GM18502 (cell line): Measurements from ENCODE around the gene SDK2.

Experiments used
- ATAC-seq: cut with Tn5 transposase; IDR thresholded peaks from one replicate; pipeline ENCODE4 v1.9.1; 2021; ENCODE audit warnings: mild to moderate bottlenecking; ENCODE audit not compliant: unreplicated experiment, poor library complexity

Gene SDK2

DNA sequence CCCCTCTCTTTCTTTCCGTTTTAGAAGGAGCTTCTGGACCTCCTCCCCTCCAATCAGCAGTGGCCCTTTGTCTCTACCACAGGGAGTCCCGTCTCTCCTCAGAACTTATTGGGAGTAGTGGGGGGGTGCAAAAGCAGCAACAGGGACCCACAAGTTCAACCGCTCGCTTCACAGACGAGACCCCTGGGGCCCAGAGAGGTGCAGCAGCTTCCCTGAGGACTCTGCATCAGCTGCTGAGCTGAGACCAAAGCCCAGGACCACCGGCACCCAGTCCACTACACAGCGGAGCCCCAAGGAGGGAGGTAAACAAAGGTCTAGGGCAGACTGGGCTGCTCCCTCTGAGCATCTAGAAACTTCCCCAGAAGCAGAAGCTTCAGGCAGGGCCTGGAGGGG, 123.9 kb downstream of the SDK2 start:
- no peak for ATAC-seq

- ATAC-seq = no peak
Measured at GRCh38 chr17:73519714-73520368, 124.4 kb downstream of the SDK2 start.

DNA sequence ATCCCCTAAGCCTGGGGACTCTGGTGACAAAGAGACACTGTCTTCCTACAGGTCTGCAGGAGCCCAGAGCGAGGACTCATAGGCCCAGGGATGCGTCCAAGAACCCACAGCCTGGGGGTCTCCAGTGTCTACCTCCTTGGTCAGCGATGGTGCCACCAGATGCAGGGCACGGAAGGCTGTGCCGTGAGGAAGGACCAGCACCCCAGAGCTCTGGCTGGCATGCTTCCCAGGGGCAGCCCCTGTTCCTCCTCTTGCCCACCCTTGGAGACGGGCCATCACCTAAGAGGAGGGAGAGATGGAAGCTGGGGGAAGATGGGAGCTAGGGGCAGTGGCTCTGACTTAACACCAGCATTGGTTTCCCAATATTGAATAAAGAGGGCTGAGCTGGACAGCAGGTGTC, 125.2 kb downstream of the SDK2 start:
- ATAC-seq = no peak

DNA sequence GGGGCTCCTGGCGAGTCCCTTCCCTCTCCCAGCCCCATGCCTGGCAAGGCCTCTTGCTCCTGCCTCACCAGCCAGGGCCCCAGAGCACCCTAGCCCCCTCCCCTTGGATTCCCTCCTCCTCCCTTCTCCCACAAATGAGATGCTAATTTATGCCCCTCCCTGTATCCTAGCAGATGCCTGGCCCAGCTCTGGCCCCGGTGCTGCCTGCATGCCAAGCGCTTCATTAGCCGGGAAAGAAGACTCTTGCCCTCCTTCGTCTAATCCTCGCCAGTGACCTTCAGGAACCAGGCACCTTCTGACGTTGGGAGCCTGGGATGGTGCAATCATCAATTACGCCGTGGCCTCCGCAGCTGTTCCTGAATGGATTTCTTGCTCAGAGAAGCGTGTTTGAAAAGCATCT, 127.8 kb downstream of the SDK2 start:
- no peak for ATAC-seq

DNA sequence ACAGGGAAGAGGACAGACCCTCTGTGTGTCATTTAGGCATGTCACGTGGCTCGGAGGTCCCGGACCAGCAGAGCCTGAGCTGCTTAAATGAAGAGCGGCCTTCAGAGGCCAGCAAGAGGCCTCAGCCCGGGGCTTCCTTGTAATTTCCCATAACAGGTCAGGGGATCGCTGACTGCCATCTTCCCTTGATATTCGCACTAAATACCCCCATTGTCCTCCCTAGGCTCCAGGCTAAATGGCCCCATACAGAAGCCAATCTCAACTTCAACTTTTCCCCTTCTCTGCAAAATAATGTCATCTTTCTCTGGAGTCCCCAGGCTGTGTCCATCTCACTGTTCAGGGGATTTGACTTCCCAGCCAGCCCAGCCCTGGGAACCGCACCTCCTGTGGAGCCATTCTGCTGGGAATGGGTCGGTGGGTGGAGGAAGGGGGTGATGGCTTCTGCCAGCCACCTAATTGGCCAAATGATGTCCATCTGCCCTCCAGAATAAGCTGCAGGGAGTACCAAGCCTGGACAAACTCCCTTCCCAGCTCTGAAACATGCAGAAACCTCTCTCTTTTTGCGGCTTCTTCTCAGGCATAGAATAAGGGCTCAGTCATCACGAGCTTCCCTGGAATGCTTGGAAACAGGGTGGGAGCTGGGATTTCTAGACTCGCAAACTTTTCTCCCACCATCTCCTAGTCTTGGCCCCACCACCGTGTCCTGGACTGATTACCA, 129.9 kb downstream of the SDK2 start:
- ATAC-seq = no peak

- ATAC-seq = no peak
Measured at GRCh38 chr17:73513426-73513825, 130.8 kb downstream of the SDK2 start.

GRCh38 chr17:73511719-73512115, 132.5 kb downstream of the SDK2 start:
- no peak for ATAC-seq

DNA sequence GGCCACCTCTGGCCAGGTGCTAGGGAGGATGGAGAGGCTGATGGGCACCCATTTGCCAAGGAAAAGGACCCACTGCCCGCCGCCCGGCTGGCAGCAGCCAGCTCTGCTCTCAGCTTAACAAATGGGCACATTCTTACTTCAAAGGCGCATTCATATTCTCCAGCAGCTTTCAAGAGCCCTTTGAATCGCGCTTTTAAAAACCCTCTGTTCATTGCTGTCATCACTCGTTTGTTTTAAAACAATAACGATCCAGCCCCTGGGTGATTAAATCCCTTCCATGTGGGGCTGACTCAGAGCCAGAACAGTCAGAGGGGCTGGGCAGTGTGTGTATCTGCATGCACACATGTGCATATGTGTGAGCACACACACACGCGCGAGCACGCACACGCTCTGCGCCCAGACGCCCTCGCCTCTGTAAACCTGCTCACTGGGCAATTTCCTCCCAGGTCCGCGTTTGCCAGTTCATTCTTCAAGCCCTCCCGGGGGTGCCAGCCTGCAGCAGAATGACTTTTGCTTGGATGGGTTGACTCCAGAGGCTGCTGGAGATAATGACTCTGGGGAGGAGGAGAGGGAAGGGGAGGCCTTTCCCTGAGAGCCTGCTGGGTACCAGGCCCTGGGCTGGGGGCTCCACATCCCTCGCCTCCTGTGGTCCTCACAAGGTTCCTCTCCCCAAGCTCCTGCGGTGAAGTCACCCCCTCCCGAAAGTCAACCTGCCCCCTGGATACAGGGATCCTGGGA, 133.1 kb downstream of the SDK2 start:
- no peak for ATAC-seq

DNA sequence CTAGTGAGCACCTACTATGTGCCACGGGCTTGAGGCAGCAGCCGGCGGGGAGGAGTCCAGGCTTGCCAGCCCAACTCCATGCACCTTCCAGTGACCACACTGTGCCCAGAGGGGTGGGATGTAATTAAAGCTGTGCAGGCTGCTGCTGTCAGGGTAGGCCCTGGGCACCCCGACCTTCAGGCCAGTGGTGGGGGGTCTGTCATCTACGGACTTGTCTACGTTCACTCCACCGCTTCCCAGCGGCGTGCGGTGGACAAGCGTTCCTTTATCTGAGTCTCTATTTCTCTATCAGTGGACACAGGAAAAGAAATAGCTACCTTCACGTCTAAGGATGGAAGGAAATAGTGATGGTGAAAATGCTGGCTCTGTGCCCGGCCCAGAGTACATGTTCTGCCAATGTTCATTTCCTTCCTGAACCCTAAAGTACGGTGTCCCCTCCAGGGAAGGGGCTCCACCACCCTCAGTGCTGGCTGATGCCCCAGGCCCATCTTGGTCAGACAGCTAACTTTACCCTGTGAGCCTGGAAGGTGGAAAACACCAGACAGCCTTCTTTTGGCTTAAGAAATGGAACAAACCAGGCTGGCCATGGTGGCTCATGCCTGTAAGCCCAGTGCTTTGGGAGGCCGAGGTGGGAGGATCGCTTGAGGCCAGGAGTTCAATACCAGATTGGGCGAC, 135.2 kb downstream of the SDK2 start:
- ATAC-seq = no peak

DNA sequence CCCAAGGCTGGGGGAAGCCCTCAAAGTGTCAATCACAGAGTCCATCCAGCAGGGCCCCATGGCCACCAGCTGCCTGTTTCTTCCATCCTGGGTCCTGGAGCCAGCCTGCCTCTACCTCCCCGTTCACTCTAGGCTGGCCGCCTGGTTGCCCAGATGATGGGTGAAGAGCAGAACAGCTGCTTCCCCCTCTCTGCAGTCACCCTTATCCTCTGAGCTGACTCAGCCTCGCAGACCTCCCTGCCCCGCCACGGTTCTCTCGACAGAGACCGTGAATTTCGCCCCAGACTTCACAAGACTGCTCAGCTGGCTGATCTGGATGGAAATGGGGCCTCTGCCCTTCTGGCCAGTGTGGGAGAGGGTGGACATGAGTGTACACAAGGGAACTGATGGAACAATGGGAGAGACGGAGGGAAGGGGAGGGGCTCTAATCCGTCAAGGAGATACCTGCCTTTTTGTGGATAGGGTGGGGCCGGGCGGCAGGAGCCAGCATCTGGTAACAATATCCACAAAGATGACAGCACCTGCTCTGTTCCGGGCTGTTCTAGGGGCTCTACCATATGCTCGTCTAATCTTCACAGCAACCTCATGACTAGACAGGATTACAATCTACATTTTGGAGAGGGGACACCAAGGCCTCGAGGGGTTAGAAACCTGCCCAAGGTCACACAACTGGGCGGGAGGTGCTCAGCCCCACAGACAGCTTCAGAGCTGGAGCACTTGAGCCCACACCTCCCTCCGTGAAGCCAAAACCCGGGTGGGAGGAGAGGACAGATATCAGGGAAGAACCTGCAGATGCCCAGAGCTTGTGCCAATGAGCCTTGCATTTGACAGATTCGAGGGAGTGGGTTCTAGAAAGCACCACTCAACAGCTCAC, 136.0 kb downstream of the SDK2 start:
- no peak for ATAC-seq

DNA sequence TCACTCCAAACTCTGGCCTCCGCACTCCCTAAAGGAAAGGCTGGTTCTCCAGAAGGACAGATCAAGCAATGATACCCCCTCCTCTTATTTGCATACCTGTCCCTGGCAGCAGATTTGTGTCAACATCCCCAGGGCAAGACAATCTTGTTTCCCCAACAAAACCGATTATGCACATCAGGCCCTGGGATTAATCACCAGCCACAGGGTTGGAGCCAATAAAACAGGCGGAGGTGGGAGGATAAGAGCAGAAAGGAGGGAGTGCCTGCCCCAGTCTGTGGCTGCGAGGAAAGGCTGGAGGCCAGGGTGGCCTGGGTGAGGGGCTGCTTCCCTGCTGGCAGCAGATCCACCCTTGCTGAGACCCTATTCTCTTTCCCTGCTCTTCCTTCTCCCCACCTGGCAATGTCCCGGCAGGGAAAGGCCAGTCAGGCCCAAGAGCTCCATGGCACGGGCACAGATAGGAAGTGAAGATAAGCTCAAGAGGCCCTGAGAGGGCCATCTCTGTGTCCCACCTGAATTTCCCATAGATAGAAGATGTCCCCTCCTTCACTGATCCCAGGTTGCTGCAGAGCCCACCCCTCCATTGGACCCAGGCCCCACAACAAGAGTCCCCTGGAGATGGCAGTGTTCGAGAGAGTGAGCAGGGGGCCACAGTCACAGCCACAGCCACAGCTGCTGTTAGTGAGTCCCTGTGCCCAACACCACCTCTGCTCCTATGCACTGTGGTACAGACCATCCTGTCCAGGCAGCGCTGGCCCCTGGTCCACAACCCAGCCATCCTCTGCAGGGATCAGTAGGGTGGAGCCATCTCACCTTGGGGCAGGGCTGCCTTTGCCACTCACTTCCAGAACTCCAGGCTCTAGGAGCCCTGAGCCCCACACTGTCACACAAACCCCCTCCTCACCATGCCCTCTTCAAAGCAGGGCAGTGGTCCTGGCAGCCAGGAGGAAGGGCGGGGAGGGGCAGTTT, 137.5 kb downstream of the SDK2 start:
- ATAC-seq = no peak

DNA sequence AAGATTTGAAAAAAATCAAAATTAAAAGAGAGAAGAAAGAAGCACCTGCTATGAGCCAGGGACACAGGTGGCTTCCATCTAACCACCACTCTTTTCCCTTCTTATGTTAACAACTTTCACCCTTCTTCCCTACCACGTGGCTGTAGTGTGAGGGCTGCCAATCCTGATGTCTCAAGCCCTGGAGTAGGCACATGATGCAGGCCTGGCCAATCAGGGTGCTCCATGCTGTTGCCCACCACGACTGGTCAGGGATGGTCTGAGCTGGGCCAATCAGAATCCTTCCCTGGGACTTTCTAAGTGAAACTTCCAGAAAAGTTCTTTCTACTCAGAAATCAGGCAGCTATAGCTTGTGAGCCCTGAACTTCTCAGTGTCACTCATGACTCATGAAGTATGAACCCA, 140.7 kb downstream of the SDK2 start:
- ATAC-seq = no peak

GRCh38 chr17:73500414-73500999, 143.7 kb downstream of the SDK2 start:
- ATAC-seq = no peak

- ATAC-seq = no peak
Measured at GRCh38 chr17:73498886-73499554, 145.2 kb downstream of the SDK2 start.

- no peak for ATAC-seq
Measured at GRCh38 chr17:73498176-73498575, 146.1 kb downstream of the SDK2 start.

- ATAC-seq = no peak
Measured at GRCh38 chr17:73497721-73498120, 146.5 kb downstream of the SDK2 start.

DNA sequence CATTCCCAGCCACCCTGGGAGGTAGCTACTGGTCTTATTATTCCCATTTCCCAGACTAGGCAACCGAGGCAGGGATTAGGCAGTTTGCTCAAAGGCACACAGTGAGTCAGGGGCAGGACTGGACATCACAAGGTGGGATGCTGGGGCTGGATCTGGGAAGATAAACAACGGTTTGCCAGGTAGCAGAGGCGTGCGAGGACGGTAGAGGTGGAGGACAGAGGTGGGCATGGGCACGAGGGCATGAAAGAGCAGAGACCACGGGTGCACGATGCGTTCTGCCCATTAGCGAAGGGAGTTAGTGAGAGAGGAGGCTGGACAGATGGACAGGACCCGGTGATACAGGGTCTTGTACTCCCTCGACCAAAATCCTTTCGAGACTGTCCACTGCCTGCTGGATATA, 148.0 kb downstream of the SDK2 start:
- no peak for ATAC-seq

DNA sequence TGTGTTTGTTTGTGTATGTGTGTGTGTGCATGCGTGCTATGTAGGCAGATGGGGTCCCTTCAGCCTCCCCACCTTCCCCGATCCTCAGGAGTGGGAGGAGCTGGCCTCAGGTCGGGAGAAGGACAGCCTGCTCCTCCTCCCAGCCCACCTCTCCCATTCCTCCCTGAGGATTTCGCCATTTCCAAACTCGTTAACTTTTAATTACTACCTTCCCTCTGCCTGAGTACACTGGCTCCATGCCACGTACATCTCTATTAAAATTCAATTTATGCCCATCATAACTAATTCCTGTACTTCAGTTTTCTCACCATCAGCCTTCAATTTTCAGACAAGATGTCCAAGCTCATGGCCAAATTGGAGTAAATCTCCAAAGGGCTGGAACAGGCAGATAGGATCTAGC, 148.6 kb downstream of the SDK2 start:
- ATAC-seq = no peak
